ENCODE results near the gene ANO3.

DNA sequence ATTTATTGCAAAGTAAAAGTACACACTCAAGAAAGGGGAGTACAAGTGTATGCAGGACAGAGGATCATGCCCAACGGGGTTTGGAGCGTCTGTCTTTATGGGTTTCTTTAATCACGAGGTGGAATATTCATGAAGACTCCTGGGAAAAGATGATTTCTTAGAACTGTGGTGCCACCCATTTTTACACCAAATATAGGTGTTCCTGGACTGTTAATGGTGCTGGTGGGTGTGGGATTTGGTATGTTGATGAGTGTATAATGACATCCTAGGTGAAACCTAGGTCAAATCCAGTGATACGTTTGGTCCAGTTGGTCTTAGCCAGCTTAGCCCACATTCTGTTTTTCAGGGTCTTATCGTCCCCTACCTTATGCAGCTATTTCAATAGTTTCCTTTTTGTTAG lies 21.1 kb downstream of the ANO3 start:
- TF ChIP-seq EZH2 (IDR thresholded peaks at IDR 0.05; ENCODE audit: insufficient read depth, poor library complexity, severe bottlenecking) (no peak), EZH2phosphoT487 (IDR thresholded peaks at IDR 0.05; ENCODE audit: insufficient read depth, low read depth) (no peak)

Data from GM23248 (cell line).